Measurements from ENCODE around the gene TMEM209. TPM values are rescaled to one million over a fixed set of nuclear protein-coding genes. Genes with fewer than 3 reads are reported as not detected.

Gene TMEM209
- polyA plus RNA-seq, 1 donor = 18.0 TPM

DNA sequence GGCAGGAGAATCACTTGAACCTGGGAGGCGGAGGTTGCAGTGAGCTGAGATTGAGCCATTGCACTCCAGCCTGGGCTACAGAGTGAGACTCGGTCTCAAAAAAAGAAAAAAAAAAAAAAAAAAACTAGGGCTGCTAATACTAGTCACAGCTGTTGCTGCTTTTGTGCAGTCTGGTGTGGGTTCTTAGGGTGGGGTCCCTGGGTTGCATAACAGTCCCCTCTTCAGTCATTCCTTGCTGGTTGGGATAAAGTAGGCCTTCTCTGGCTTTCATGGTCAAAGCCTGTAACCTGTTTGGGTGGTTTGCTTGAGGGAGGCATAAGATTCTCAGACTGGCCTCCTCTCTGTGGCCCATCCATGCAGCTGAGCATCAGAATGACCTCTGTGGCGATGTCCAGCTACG is 16.5 kb upstream of the TMEM209 start:
- Histone ChIP-seq H3K4me1 (ENCODE audit: control insufficient read depth, insufficient read depth, low read length) (peaks cover 12% of the 10 kb centered on the region), H3K27ac (ENCODE audit: low read length) (no peak overlapping the region), H3K9me3 (ENCODE audit: control insufficient read depth, low read depth, low read length) (no peaks in the 10 kb centered on the region), H3K4me3 (ENCODE audit: low read length) (no peak overlapping the region), H3K27me3 (ENCODE audit: control insufficient read depth, insufficient read depth, low read length) (no peaks in the 10 kb centered on the region), H3K36me3 (ENCODE audit: control insufficient read depth, insufficient read depth, low read length) (no peaks in the 10 kb centered on the region)
- no CpG with 5 or more reads among the region's 4 CpGs for WGBS (ENCODE audit: insufficient coverage, low lambda C conversion rate)
- no peak for DNase-seq

DNA sequence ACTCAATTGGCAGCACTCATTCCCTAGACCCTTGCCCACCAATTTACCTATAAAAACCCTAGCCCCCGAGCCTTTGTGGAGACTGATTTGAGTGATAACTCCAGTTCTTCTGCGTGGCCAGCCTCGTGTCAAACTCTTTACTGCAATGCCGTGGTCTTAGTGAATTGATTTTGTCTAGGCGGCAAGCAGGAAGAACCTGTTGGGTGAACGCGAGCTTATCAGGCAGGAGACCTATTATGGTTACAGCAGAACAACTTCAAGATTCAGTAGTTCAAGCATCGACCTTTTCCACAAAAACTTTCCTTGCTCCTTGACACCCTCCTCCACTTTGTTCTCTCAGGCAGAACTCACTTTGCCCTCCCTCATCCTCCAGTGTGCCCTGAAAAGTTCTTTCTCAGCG is 14.7 kb upstream of the TMEM209 start:
- WGBS (ENCODE audit: insufficient coverage, low lambda C conversion rate) = no CpG with 5 or more reads among the region's 9 CpGs
- no peak for DNase-seq
- H3K4me3 ChIP-seq (ENCODE audit: low read length) = no peak overlapping the region
- H3K36me3 ChIP-seq (ENCODE audit: control insufficient read depth, insufficient read depth, low read length) = no peaks in the 10 kb centered on the region
- no peaks in the 10 kb centered on the region for H3K9me3 ChIP-seq (ENCODE audit: control insufficient read depth, low read depth, low read length)
- no peaks in the 10 kb centered on the region for H3K27me3 ChIP-seq (ENCODE audit: control insufficient read depth, insufficient read depth, low read length)
- H3K27ac ChIP-seq (ENCODE audit: low read length) = no peak overlapping the region
- peaks cover 12% of the 10 kb centered on the region for H3K4me1 ChIP-seq (ENCODE audit: control insufficient read depth, insufficient read depth, low read length)

DNA sequence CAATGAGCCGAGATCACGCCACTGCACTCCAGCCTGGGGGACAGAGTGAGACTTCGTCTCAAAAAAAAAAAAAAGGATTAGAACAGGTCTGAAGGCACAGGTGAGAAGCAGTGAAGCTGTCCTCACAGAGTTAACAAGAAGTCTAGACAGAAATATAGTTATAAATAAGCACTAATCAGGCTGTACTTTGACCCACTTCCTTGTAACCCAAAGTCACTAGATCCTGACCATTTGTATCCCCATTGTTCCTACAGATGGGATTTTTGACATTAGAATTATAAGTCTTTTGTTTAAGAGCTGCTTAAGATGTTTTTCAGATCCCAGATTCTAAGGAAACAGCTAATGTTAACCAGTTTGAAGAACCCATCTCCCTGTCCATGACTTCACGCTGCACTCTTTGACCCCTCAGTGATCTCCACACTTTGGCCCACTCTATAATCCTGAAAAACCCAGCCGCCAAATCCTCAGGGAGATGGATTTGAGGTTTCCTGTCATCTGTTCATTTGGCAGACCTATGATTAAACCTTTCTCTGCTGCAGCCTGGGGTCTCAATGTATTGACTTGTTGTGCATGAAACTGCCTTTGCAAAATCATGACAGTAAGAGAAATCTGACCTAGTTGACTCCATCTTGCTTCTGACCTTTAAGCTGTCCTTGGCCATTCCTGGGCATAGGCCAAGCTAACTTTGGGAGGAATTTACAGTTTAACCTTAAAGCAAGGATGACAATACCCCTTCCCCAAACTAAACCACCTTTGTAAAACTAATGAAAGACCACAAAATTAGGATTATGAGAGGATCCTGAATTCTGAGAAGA is 13.8 kb upstream of the TMEM209 start:
- Histone ChIP-seq H3K27me3 (ENCODE audit: control insufficient read depth, insufficient read depth, low read length) (no peaks in the 10 kb centered on the region), H3K27ac (ENCODE audit: low read length) (no peak overlapping the region), H3K4me3 (ENCODE audit: low read length) (no peak overlapping the region), H3K36me3 (ENCODE audit: control insufficient read depth, insufficient read depth, low read length) (no peaks in the 10 kb centered on the region), H3K9me3 (ENCODE audit: control insufficient read depth, low read depth, low read length) (no peaks in the 10 kb centered on the region), H3K4me1 (ENCODE audit: control insufficient read depth, insufficient read depth, low read length) (peaks cover 12% of the 10 kb centered on the region)
- peak; percentile 37 to 77 for DNase-seq
- 83% methylated on average over 1 of the region's 5 CpGs for WGBS (ENCODE audit: insufficient coverage, low lambda C conversion rate)

DNA sequence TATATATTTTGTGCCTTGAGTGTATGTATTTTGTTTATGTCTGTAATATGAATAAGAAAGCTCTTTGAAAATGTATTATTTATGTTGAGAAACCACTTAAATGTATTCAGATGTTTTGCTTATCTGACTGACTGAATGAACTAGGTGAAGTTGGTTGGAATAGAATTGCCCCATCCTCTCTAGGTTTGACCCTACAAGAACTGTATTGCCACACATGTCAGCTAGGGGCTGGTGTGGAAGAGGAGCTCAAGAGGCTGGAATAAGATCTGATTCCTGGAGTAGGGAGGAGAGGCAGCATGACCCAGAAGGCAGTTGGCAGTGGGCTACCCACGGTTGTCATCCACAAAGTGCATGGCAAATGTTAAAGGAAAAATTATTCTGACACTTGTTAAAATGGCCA is 11.5 kb upstream of the TMEM209 start:
- Histone ChIP-seq H3K9me3 (ENCODE audit: control insufficient read depth, low read depth, low read length) (no peaks in the 10 kb centered on the region), H3K36me3 (ENCODE audit: control insufficient read depth, insufficient read depth, low read length) (no peaks in the 10 kb centered on the region), H3K4me3 (ENCODE audit: low read length) (no peak overlapping the region), H3K4me1 (ENCODE audit: control insufficient read depth, insufficient read depth, low read length) (peaks cover 12% of the 10 kb centered on the region), H3K27ac (ENCODE audit: low read length) (no peak overlapping the region), H3K27me3 (ENCODE audit: control insufficient read depth, insufficient read depth, low read length) (no peaks in the 10 kb centered on the region)
- no peak for DNase-seq
- WGBS (ENCODE audit: insufficient coverage, low lambda C conversion rate) = no CpG with 5 or more reads among the region's 1 CpG

DNA sequence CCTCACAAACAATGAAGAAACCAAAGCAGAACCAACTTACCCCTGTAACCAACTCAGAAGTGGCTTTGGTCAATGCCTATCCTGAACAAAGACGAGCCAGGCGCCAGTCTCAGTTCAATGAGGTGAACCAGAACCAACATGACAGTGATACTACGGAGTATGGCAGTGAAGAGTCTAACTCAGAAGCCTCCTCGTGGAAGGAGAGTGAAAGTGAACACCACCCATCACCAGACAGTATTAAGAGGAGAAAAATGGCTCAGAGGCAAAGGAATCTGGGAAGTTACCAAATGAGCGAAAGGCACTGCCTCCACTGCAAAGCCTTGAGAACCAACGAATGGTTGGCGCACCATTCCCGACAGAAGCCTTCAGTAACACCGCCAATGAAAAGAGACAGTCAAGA is 10.8 kb upstream of the TMEM209 start:
- no peaks in the 10 kb centered on the region for H3K9me3 ChIP-seq (ENCODE audit: control insufficient read depth, low read depth, low read length)
- no peaks in the 10 kb centered on the region for H3K27me3 ChIP-seq (ENCODE audit: control insufficient read depth, insufficient read depth, low read length)
- H3K4me3 ChIP-seq (ENCODE audit: low read length) = no peak overlapping the region
- peaks cover 12% of the 10 kb centered on the region for H3K4me1 ChIP-seq (ENCODE audit: control insufficient read depth, insufficient read depth, low read length)
- no peak for DNase-seq
- no CpG with 5 or more reads among the region's 9 CpGs for WGBS (ENCODE audit: insufficient coverage, low lambda C conversion rate)
- H3K36me3 ChIP-seq (ENCODE audit: control insufficient read depth, insufficient read depth, low read length) = no peaks in the 10 kb centered on the region
- no peak overlapping the region for H3K27ac ChIP-seq (ENCODE audit: low read length)

DNA sequence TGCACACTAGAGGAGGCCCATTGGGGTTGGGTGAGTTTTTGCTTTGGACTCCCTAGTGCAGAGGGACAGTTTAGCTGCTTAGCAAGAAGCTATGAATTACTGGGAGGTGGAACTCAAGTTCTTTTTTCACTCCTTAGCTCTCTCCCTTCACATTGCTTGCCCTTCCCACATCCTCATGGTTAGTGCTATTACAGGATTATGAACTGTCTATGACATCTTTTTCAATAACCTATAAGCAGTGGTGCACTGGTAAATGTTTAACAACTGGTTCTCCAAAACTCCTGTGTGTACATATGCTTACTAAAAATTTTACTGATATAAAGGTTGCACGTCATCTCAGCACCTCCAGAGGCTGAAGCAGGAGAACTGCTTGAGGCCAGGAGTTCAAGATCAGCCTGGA is 8.6 kb upstream of the TMEM209 start:
- no peak overlapping the region for H3K27ac ChIP-seq (ENCODE audit: low read length)
- no CpG with 5 or more reads among the region's 1 CpG for WGBS (ENCODE audit: insufficient coverage, low lambda C conversion rate)
- H3K4me1 ChIP-seq (ENCODE audit: control insufficient read depth, insufficient read depth, low read length) = peaks cover 9% of the 10 kb centered on the region
- no peaks in the 10 kb centered on the region for H3K27me3 ChIP-seq (ENCODE audit: control insufficient read depth, insufficient read depth, low read length)
- H3K4me3 ChIP-seq (ENCODE audit: low read length) = no peak overlapping the region
- peak in 1 of 2 donors; percentile 57 for DNase-seq
- H3K36me3 ChIP-seq (ENCODE audit: control insufficient read depth, insufficient read depth, low read length) = no peaks in the 10 kb centered on the region
- no peaks in the 10 kb centered on the region for H3K9me3 ChIP-seq (ENCODE audit: control insufficient read depth, low read depth, low read length)

DNA sequence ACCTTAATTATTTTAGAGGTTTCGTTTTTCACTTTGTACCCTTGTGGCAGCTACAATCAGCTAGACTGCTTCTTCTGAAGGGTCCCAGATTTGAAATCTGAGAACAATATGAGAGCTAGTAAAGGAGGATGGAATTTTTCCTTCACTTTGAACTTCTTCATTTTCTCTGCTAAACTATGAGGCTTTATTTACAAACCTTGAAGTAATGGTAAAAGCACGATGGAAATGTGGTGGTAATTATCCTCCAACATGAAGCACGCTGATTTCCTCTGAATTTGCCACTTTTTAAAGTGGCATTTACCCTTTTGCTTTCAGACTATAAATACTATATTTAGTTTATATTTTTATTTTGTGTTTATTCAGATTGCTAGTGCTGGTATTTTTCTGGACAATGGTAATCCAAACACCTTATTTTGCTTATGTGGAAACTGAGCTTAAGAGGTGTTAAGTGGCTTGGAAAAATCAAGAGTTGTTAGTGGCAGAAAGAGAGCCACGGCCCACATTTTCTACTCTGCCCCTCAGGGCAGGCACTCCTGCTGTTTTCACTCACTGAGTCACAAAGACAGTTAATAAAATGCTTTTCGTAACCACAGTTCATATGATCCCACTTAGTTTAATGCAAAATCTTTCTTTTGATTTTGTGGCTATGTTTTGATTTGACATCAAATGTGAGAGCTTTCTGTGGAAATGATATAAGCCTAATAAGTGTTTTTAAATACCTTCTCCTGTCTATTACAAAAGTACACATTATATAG is 5.2 kb upstream of the TMEM209 start:
- H3K36me3 ChIP-seq (ENCODE audit: control insufficient read depth, insufficient read depth, low read length) = no peaks in the 10 kb centered on the region

DNA sequence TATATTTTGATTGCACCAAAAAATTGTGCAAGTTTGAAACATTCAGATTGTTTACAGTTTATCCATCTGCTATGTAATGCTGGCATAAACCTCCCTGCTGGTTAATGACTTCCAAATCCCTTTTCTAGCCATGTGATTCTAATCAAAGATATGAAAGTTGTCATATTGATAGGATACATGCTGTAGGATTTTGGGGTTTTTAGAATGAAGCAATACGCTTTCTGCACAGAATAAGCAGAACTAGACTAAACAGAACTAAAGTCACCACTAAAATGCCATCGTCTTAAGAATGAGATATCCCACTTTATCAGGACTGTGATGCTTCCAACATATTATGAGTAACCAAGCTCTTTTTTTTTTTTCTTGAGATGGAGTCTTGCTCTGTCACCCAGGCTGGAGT is 3.3 kb upstream of the TMEM209 start:
- H3K9me3 ChIP-seq (ENCODE audit: control insufficient read depth, low read depth, low read length) = no peaks in the 10 kb centered on the region
- no peaks in the 10 kb centered on the region for H3K36me3 ChIP-seq (ENCODE audit: control insufficient read depth, insufficient read depth, low read length)
- H3K27ac ChIP-seq (ENCODE audit: low read length) = no peak overlapping the region
- DNase-seq = no peak
- H3K27me3 ChIP-seq (ENCODE audit: control insufficient read depth, insufficient read depth, low read length) = no peaks in the 10 kb centered on the region
- no peak overlapping the region for H3K4me3 ChIP-seq (ENCODE audit: low read length)
- peaks cover 5% of the 10 kb centered on the region for H3K4me1 ChIP-seq (ENCODE audit: control insufficient read depth, insufficient read depth, low read length)
- WGBS (ENCODE audit: insufficient coverage, low lambda C conversion rate) = 83% methylated on average over 1 of the region's 2 CpGs

More for the DNA sequence above, 5.2 kb upstream of the TMEM209 start:
- Histone ChIP-seq H3K4me3 (ENCODE audit: low read length) (no peak overlapping the region), H3K4me1 (ENCODE audit: control insufficient read depth, insufficient read depth, low read length) (no peaks in the 10 kb centered on the region), H3K27me3 (ENCODE audit: control insufficient read depth, insufficient read depth, low read length) (no peaks in the 10 kb centered on the region), H3K9me3 (ENCODE audit: control insufficient read depth, low read depth, low read length) (no peaks in the 10 kb centered on the region), H3K27ac (ENCODE audit: low read length) (no peak overlapping the region)
- 80% methylated on average over 1 of the region's 5 CpGs for WGBS (ENCODE audit: insufficient coverage, low lambda C conversion rate)
- no peak for DNase-seq

DNA sequence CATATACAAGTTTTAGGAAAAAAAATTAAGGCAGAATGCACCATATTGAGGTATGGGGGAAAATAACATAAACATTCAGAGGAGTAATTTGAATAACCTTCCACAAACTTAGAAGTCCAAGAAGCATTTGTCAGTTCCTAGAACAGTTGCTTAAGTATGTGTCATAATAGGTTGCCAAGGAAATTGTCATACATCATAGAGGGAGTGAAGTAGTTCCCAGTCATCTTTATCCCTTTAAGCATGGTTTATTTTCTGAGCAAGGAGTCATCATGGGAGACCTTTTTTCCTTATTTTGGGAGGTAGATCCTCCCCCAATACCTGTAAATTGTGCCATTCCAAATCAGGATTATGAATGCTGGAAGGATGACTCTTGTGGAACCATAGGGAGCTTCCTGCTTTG is 2.4 kb upstream of the TMEM209 start, which contains the start of gene SSMEM1:
Gene SSMEM1, plus strand, starts transcription at position 219 of the 400 bp plus-strand sequence. Its CDS starts 51 bp downstream, at position 270.
- Histone ChIP-seq H3K9me3 (ENCODE audit: control insufficient read depth, low read depth, low read length) (no peaks in the 10 kb centered on the region), H3K4me1 (ENCODE audit: control insufficient read depth, insufficient read depth, low read length) (peaks cover 5% of the 10 kb centered on the region), H3K36me3 (ENCODE audit: control insufficient read depth, insufficient read depth, low read length) (peaks cover 5% of the 10 kb centered on the region), H3K27ac (ENCODE audit: low read length) (no peak within 1 kb of the TSS), H3K4me3 (ENCODE audit: low read length) (no peak within 1 kb of the TSS), H3K27me3 (ENCODE audit: control insufficient read depth, insufficient read depth, low read length) (no peaks in the 10 kb centered on the region)
- no peak for DNase-seq

DNA sequence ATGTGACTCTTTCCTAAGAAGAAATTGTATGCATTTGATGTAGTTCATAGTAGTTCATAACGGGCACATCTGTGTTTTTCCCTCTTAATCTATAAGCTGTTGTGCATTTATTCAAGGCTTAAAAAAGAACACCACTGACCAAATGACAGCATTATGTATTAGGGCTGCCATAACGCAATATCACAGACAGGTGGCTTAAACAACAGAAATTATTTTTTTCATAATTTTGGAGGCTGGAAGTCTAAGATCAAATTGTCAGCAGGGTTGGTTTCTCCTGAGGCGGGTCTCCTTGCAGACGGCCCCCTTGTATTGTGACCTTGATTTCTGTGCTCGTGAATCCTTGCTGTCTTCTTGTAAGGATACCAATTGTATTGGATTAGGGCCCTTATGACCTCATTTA is 1.8 kb upstream of the TMEM209 start:
- 100% methylated on average over 1 of the region's 5 CpGs for WGBS (ENCODE audit: insufficient coverage, low lambda C conversion rate)
- no peak overlapping the region for H3K27ac ChIP-seq (ENCODE audit: low read length)
- no peak overlapping the region for H3K4me3 ChIP-seq (ENCODE audit: low read length)

More for the DNA sequence above, 1.8 kb upstream of the TMEM209 start:
- no peaks in the 10 kb centered on the region for H3K27me3 ChIP-seq (ENCODE audit: control insufficient read depth, insufficient read depth, low read length)
- no peaks in the 10 kb centered on the region for H3K9me3 ChIP-seq (ENCODE audit: control insufficient read depth, low read depth, low read length)
- H3K4me1 ChIP-seq (ENCODE audit: control insufficient read depth, insufficient read depth, low read length) = peaks cover 5% of the 10 kb centered on the region
- peaks cover 7% of the 10 kb centered on the region for H3K36me3 ChIP-seq (ENCODE audit: control insufficient read depth, insufficient read depth, low read length)
- DNase-seq = no peak
